ENCODE results near the gene DLAT. TPM values are rescaled to one million over a fixed set of nuclear protein-coding genes. Genes with fewer than 3 reads are reported as not detected.

Gene DLAT
- total and polyA plus RNA-seq, 10 donors = 8.1 to 22.9 (median 18.4) TPM

- no peak for DNase-seq
- no peak for TF ChIP-seq CTCF (IDR thresholded peaks at IDR 0.05 in 8 of 11, conservative IDR thresholded peaks at IDR 0.05 in 3 of 11)
- no peak for TF ChIP-seq POLR2A (IDR thresholded peaks at IDR 0.05)
- TF ChIP-seq POLR2AphosphoS5 (IDR thresholded peaks at IDR 0.05) = no peak
- intact Hi-C loops (cut with DNase I; ENCODE audit: low total_unique reads) = no loop called here
- Histone ChIP-seq H3K4me3 (no peak overlapping the region), H3K4me1 (no peaks in the 10 kb centered on the region), H3K36me3 (peaks cover 0 to 12% (median 7%) of the 10 kb centered on the region in 6 donors), H3K9me3 (peaks cover 0 to 4% (median 0%) of the 10 kb centered on the region in 8 donors), H3K27ac (no peak overlapping the region), H3K27me3 (replicated peaks in 1 of 7) (no peaks in the 10 kb centered on the region)
- 94 to 100% (median 98%) methylated on average over 5 to 8 of the region's 8 CpGs for WGBS, 5 donors
These were observed 80.9 kb downstream of the DLAT start for GRCh38 chr11:112106070-112106469.

Small RNA genes lying within 50 kb of the gene (small RNA-seq; reads per million reads assigned to genes)
- gene AP000907.3 = 0 reads per million in 4 donors
- gene RNU6-893P = 0 reads per million in 4 donors

Other genes with a start within 250 kb of the DLAT start
- 10 to 100 TPM; 24.6 to 57.5 (median 27.5) TPM for gene ALG9, start 153.8 kb upstream of the DLAT start, total RNA-seq
- gene ALG9, start 153.8 kb upstream of the DLAT start, polyA plus RNA-seq = 10 to 100 TPM in 2 of 3 donors, 1 to 10 TPM in 1; 9.0 to 25.7 (median 13.9) TPM
- gene FDXACB1, start 146.2 kb upstream of the DLAT start, total RNA-seq = 1 to 10 TPM; 1.9 to 4.0 (median 3.6) TPM
- 1 to 10 TPM; 3.5 to 4.1 (median 3.7) TPM for gene FDXACB1, start 146.2 kb upstream of the DLAT start, polyA plus RNA-seq
- 10 to 100 TPM in 6 of 7 donors, 1 to 10 TPM in 1; 9.4 to 15.3 (median 12.4) TPM for gene CFAP68, start 145.9 kb upstream of the DLAT start, total RNA-seq
- 10 to 100 TPM; 18.5 to 37.1 (median 29.4) TPM for gene CFAP68, start 145.9 kb upstream of the DLAT start, polyA plus RNA-seq
- 10 to 100 TPM; 11.2 to 78.7 (median 51.2) TPM for gene CRYAB, start 113.6 kb upstream of the DLAT start, total RNA-seq
- 10 to 100 TPM; 26.1 to 63.3 (median 58.5) TPM for gene CRYAB, start 113.6 kb upstream of the DLAT start, polyA plus RNA-seq
- gene HSPB2, start 112.7 kb upstream of the DLAT start, total RNA-seq = 1 to 10 TPM in 3 of 7 donors, under 1 TPM in 2, not detected in 2; 0.60 to 1.9 (median 1.4) TPM
- gene HSPB2, start 112.7 kb upstream of the DLAT start, polyA plus RNA-seq = 1 to 10 TPM; 2.8 to 6.0 (median 3.4) TPM
- 1 to 10 TPM in 2 of 7 donors, under 1 TPM in 3, not detected in 2; 0.32 to 1.5 (median 0.44) TPM for gene C11orf52, start 106.5 kb upstream of the DLAT start, total RNA-seq
- gene C11orf52, start 106.5 kb upstream of the DLAT start, polyA plus RNA-seq = under 1 TPM; 0.52 to 0.86 (median 0.74) TPM
- 10 to 100 TPM in 2 of 7 donors, 1 to 10 TPM in 5; 1.7 to 14.4 (median 7.5) TPM for gene DIXDC1, start 88.1 kb upstream of the DLAT start, total RNA-seq
- gene DIXDC1, start 88.1 kb upstream of the DLAT start, polyA plus RNA-seq = 1 to 10 TPM in 1 of 3 donors, under 1 TPM in 2; 0.78 to 1.2 (median 0.89) TPM
- gene PIH1D2, start 48.6 kb downstream of the DLAT start, total RNA-seq = 1 to 10 TPM in 4 of 7 donors, under 1 TPM in 3; 0.38 to 2.2 (median 1.3) TPM
- gene PIH1D2, start 48.6 kb downstream of the DLAT start, polyA plus RNA-seq = under 1 TPM; 0.18 to 0.70 (median 0.63) TPM
- gene NKAPD1, start 48.9 kb downstream of the DLAT start, total RNA-seq = 10 to 100 TPM; 11.3 to 21.6 (median 13.4) TPM
- gene NKAPD1, start 48.9 kb downstream of the DLAT start, polyA plus RNA-seq = 10 to 100 TPM; 10.1 to 15.7 (median 13.7) TPM
- 10 to 100 TPM; 16.8 to 38.4 (median 29.4) TPM for gene TIMM8B, start 61.3 kb downstream of the DLAT start, total RNA-seq
- 10 to 100 TPM; 66.3 to 98.9 (median 97.0) TPM for gene TIMM8B, start 61.3 kb downstream of the DLAT start, polyA plus RNA-seq
- gene SDHD, start 61.5 kb downstream of the DLAT start, total RNA-seq = 10 to 100 TPM; 77.3 to 99.9 (median 90.7) TPM
- 100 to 1,000 TPM in 2 of 3 donors, 10 to 100 TPM in 1; 73.7 to 121 (median 114) TPM for gene SDHD, start 61.5 kb downstream of the DLAT start, polyA plus RNA-seq
- 10 to 100 TPM; 38.5 to 83.5 (median 63.8) TPM for gene IL18, start 138.7 kb downstream of the DLAT start, total RNA-seq
- gene IL18, start 138.7 kb downstream of the DLAT start, polyA plus RNA-seq = 10 to 100 TPM; 44.9 to 77.5 (median 47.8) TPM
- 1 to 10 TPM in 2 of 7 donors, not detected in 5; 1.2 to 2.9 TPM for gene TEX12, start 142.0 kb downstream of the DLAT start, total RNA-seq
- under 1 TPM; 0.16 to 0.57 (median 0.18) TPM for gene TEX12, start 142.0 kb downstream of the DLAT start, polyA plus RNA-seq
- 1 to 10 TPM; 3.3 to 7.8 (median 3.8) TPM for gene BCO2, start 150.1 kb downstream of the DLAT start, total RNA-seq
- gene BCO2, start 150.1 kb downstream of the DLAT start, polyA plus RNA-seq = 1 to 10 TPM; 1.6 to 4.8 (median 2.6) TPM
- gene PTS, start 201.0 kb downstream of the DLAT start, total RNA-seq = 10 to 100 TPM; 19.5 to 31.8 (median 23.7) TPM
- gene PTS, start 201.0 kb downstream of the DLAT start, polyA plus RNA-seq = 10 to 100 TPM; 19.5 to 23.0 (median 22.4) TPM
- gene PLET1, start 235.5 kb downstream of the DLAT start, total RNA-seq = not detected
- not detected for gene PLET1, start 235.5 kb downstream of the DLAT start, polyA plus RNA-seq